Measurements from ENCODE around the gene VPS26B.
"Not testable (repeated sequence)": the region's sequence is repeated elsewhere in the genome, so short reads cannot be mapped to it uniquely, and the experiment has no call there.

The VPS26B gene

DNA sequence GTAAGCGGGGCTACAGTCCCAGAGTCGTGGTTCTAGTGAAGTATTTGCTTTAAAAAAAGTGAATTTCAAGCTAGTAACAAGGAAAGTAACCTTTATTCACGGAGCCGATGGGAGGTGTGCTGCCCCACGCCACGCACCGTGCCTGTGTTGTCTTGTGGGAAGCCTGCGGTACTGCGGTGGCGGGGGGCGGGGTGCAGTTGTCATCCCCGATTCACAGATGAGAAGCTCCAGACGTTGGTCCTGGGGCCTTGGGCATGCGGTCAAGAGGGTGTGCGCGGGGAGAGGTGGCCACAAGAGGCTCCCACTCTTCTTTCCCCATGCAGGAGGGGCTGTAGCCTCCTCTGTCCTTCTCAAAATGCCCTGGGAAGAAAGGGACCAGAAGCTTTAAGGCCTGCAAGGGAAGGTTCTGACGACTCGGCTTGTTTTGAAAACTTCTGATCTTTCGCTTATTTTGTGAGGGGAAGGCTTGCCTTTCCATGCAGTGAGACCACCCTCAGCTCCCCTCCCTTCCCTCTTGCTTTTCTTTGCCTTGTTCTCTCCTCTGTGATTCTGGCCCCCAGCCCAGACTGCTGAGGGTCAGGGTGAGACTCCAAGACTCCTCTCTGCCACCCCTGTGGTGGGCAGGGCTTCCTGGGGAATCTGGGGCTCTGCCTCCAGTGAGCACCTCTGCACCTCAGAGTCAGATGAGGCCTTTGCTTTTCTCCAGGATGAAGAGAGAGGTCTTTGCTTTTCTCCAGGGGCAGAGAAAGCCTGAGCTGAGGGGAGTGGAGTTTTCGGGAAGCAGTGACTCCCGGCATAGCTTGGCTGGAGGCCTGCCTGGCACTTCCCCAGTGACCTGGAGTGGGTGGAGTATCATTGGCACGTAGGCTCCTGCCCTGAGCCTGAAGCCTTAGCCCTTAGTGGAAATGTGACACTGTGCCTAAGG, 57.9 kb downstream of the VPS26B start:
- no peak for DNase-seq (ENCODE audit: low read depth in 2 of 2)

DNA sequence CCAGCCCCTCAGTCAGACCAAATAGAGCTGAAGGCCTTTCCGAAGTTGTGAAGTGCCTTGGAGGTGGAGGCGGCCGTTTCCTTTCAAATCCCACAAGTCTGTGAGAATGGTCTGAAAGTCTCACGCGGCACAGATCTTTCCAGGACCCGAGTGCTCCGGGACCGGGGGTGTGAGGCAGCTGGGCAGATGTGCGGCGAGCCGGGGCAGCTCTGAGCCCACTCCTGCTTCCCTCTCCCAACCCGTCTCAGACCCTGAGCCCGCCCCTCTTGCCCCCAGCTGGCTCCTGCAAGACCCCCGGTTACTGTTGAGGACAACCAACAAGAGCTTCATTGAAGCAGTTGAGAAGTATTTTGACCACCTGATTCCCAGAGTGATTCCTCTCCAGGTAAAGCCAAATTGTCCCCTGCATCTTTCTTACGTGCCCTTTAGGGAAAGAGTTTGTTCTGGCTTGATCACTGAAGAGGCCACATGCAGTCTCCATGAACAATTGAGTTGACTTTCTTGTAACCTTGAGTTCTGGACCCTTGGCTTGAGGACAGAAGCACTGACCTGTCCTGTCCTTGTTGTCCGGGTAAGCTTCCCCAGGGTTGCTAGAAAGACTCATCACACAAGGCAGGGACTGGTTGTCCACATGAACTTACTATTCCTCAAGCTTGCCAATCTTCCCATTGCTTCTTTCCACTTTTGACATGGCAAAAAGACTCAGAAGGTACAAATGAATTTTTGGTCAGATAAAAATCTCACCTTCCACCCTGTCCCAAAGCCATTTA, 59.2 kb downstream of the VPS26B start:
- no peak for DNase-seq (ENCODE audit: low read depth in 2 of 2)

DNA sequence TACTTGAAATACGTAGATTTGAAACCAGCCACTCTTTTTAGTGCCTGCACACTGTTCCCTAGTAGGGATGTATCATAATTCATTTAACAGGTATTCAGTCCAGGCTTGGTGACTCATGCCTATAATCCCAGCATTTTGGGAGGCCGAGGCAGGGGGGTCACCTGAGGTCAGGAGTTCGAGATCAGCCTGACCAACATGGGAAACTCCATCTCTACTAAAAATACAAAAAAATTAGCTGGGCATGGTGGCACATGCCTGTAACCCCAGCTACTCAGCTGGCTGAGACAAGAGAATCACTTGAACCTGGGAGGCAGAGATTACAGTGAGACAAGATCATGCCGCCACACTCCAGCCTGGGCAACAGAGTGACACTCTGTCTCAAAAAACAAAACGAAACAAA, 59.9 kb downstream of the VPS26B start:
- DNase-seq (ENCODE audit: low read depth in 2 of 2): not testable (repeated sequence)

DNA sequence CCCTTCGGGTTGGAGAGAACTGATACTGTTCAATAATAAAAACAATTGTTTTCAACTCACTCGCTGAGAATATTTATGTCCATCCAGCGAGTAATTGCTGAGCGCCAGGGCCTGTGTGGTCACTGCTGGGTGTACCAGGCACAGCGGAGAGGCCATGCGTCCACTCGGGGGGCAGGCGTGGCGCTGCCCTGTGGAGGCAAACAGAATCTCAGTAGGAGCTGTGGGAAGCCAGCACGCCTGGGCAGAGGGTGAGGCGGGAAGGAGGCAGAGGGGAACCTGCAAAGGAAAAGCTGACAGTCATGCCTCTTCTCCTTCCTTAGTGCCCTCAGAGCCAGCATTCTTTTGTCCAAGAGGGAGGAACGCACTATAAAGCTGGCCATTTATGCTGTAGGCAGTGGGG, 63.1 kb downstream of the VPS26B start:
- DNase-seq (ENCODE audit: low read depth in 2 of 2): no peak

DNA sequence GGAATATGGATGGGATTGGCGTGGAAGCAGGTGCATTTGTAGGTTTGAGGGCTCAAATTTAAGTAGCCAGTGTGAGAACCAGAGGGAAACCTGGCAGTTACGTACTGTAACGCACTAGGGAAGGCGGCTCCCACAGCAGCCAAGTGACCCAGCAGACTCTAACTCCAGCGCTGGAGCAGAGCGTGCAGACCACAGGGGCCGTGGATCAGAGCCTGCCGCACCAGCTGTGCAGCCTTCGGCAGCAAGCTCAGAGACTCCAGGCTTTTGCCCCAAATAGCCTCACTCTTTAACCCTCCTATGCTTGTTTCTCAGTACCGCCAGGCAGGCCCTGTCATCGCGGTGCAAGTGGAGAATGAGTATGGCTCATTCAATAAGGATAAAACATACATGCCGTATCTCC, 64.0 kb downstream of the VPS26B start:
- DNase-seq (ENCODE audit: low read depth in 2 of 2): no peak

DNA sequence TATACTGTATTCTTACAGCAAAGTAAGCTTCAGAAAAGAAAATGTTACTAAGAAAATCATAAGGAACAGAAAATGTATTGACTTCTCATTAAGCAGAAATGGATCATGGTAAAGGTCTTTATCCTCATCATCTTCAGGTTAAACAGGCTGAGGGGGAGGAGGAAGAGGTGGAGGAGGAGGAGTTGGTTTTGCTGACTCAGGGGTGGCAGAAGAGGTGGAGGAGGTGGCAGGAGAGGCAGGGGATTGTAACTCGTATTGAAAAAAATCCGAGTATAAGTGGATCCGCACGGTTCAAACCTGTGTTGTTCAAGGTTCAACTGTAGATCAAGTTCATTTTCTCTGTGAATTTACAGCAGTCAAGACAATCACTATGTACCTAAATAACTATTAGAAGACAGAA, 64.7 kb downstream of the VPS26B start:
- DNase-seq (ENCODE audit: low read depth in 2 of 2): no peak

DNA sequence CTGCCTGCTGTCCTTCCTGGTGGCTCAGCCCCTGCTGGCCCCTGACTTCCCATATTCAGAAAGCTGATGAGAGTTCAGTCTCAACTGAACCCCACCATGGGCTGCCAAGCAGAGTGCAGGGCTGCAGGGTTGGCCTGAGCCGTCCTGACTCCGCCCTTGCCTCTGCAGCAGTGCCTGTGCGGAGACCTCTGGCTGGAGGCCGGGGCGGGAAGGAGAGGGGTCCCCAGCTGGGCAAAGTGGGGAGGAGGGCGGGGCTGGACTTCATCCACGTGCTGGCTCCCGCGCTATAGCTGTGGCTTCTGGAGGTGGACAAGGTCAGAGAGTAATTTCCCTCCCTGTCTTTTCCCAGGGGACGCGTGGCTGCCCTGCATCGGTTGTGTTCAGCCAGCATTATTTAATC, 65.3 kb downstream of the VPS26B start:
- DNase-seq (ENCODE audit: low read depth in 2 of 2): no peak

DNA sequence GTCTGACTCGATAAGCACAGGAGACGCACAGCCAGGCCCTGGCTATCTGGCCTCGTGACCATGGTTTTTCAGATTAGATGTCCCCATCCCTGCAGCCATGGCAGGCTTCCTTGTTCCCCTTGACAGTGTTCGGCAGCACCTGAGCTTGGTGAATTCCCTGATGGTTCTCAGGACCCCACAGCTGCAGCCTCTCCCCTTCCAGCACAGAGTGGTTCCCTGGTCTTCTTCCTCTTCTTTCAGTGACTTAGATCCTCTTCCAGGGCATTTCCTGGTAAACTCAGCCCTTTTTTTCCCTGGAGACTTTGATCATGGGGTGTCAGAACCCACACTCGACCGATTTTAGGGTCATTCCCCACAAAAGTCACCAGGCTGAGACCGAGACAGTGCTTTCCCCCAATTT, 66.2 kb downstream of the VPS26B start:
- DNase-seq (ENCODE audit: low read depth in 2 of 2): no peak

DNA sequence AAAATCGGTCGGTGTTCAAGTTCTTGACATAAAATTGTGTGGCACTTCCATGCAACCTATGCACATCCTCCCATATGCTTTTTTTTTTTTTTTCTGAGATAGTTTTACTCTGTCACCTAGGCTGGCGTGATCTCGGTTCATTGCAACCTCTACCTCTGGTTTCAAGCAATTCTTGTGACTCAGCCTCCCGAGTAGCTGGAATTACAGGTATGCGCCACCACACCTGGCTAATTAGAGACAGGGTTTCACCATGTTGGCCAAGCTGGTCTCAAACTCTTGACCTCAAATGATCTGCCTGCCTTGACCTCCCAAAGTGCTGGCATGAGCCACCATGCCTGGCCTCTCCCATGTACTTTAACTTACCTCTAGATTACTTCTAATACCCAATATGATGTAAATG, 66.7 kb downstream of the VPS26B start:
- no peak for DNase-seq (ENCODE audit: low read depth in 2 of 2)

DNA sequence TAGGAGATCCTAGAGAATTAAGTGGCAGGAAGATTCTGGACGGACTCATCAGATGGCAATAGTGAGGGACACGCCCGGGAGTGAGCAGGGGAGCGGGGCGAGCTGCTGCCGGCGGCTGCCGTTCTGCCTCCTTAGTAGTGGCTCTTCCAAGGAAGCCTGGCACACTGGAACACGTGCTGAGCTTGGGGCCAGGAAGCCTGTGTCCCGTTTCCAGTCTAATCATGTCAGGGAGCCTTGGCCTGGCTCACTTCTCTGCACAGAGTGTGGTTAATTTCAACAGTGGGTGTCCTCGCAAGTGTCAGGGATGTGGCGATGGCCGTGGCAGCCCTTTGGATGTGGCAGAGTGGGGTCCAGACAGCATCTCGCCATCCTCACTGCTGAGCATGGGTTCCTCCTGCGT, 68.2 kb downstream of the VPS26B start:
- DNase-seq (ENCODE audit: low read depth in 2 of 2): no peak

DNA sequence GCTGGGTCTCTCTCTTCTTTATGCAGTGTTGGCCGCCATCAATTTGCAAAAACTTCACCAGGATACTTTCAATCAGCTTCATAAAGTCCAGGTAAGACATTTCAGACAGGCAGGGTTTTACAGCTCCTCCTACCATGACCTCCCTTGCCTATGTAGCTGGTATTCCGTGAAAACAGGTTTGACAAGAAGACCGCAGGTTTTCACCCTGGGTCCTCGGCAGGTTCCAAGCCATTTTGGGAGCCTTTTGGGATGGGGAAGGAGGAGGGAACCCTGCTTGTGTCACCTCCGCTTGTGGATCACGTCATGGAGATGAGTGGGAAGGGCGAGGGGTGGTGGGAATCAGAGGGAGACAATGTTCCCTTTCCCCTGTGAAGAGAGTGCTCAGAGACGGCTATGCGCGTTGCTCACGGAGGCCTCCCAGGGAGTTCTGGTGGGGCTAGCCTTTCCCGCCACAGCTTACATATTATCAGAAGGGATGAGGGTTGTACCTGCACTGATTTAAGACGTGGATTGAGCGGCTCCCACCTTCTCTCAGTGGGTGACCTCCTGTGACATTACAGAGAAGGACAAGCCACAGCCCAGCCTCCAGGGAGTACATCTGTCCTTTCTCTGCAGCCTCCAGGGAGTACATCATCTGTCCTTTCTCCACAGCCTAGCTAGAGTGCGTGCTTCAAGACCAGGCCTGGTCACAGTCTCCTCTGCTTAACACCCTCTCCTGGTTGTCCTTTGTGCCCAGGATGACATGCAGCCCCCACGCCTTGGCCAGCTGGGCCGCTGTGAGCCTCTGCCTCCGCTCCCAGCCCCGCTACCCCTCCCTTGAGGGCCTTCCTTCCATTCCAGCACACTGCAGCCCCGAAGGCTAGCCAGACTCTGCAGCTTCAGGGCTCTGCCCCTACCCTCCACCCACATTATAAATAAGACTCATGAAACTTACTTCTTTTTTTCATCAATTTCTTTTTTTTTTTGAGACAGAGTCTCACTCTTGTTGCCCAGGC, 68.9 kb downstream of the VPS26B start:
- no peak for DNase-seq (ENCODE audit: low read depth in 2 of 2)

DNA sequence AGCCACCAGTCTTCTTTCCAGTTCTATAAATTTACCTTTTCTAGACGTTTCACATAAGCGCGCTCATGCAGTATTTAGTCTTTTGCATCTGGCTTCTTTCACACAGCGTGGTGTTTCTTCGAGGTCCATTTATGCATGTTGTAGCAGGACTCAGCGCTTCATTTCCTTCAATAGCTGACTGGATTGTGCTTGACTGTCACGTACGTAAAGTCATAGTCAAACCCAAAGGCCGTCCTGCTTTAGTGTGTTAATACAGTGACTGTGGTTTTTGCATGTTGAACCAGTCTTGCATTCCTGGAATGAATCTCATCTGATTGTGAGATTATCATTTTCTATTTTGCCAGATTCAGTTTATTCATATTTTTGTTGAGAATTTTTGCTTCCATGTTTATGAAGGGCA, 70.2 kb downstream of the VPS26B start:
- DNase-seq (ENCODE audit: low read depth in 2 of 2): no peak
